Tibial nerve (tissue), 4 donors: ENCODE results near the gene WFDC12. TPM values are rescaled to one million over a fixed set of nuclear protein-coding genes. Genes with fewer than 3 reads are reported as not detected.

Experiments
- DNase-seq, 2 donors: peaks; one replicate each; pipeline ENCODE4 v3.0.0-alpha.2; 2019; ENCODE audit warnings: low spot score in 2 of 2
- H3K27ac ChIP-seq, 4 donors: fragments of 200-600 bp; sonication (generic) in 3 of 4; one replicate each; pipeline ENCODE4 v1.5.1; 2017 to 2019; ENCODE audit warnings: mild to moderate bottlenecking in 1 of 4
- H3K27me3 ChIP-seq, 2 donors: fragments of 200-600 bp; sonication (generic) in 1 of 2; one replicate each; pipeline versions ENCODE4 v1.5.1 to v1.6.0; 2017 to 2019
- H3K36me3 ChIP-seq, 3 donors: fragments of 200-600 bp; sonication (generic); one replicate each; pipeline ENCODE4 v1.5.1; 2018 to 2019
- H3K4me1 ChIP-seq, 4 donors: fragments of 200-600 bp; sonication (generic) in 3 of 4; one replicate each; pipeline ENCODE4 v1.5.1; 2017 to 2019
- H3K4me3 ChIP-seq, 4 donors: fragments of 200-600 bp; sonication (generic) in 3 of 4; one replicate each; pipeline ENCODE4 v1.5.1; 2017 to 2019; ENCODE audit warnings: mild to moderate bottlenecking in 1 of 4, moderate library complexity in 1 of 4
- H3K9me3 ChIP-seq, 4 donors: fragments of 200-600 bp; sonication (generic) in 3 of 4; one replicate each; pipeline ENCODE4 v1.5.1; 2017 to 2019
- CTCF ChIP-seq, 5 experiments: fragments of 200-600 bp in 3 of 5; fragments of 450-650 bp in 2 of 5; sonication (generic) in 3 of 5; IDR thresholded peaks; one replicate each; pipeline ENCODE4 v1.5.1; 2016 to 2019; ENCODE audit warnings: antibody characterized with exemption in 5 of 5, mild to moderate bottlenecking in 3 of 5, moderate library complexity in 2 of 5
- EP300 ChIP-seq, 2 donors: sonication (generic); formaldehyde crosslinking; IDR thresholded peaks; one replicate each; pipeline ENCODE4 v1.6.1; 2017; ENCODE audit warnings: antibody characterized with exemption in 2 of 2, mild to moderate bottlenecking in 1 of 2
- POLR2A ChIP-seq, 2 donors: fragments of 450-650 bp; IDR thresholded peaks; one replicate each; pipeline ENCODE4 v1.6.1; 2017; ENCODE audit warnings: antibody characterized with exemption in 2 of 2, mild to moderate bottlenecking in 2 of 2, moderate library complexity in 2 of 2
- WGBS, 2 donors: methylation state at CpG; one replicate each; pipeline ENCODE4 v1.1.5; 2018; 5-methylcytosine and 5-hydroxymethylcytosine counted together
- total RNA-seq, 4 donors: library from RNA; depleted of rRNA; stranded (reverse); fragments of >200 nt; gene quantifications; one replicate each; pipeline ENCODE4 v1.1.0, GENCODE V29; 2016

The WFDC12 gene
- not detected for total RNA-seq

- 85 to 88% methylated on average over 6 of the region's 6 CpGs for WGBS, 2 donors
- Histone ChIP-seq H3K4me1 (no peaks in the 10 kb centered on the region), H3K36me3 (no peaks in the 10 kb centered on the region), H3K9me3 (no peaks in the 10 kb centered on the region), H3K4me3 (no peak within 1 kb of the TSS), H3K27me3 (peaks cover 0 to 10% of the 10 kb centered on the region in 2 donors), H3K27ac (no peak within 1 kb of the TSS)
- no peak for DNase-seq
- no peak for TF ChIP-seq EP300 (IDR thresholded peaks at IDR 0.05)
- TF ChIP-seq POLR2A (IDR thresholded peaks at IDR 0.05), result no peak
- no peak for TF ChIP-seq CTCF (IDR thresholded peaks at IDR 0.05)
Measured at GRCh38 chr20:45124365-45124764, at the start of gene WFDC12. WFDC12 (minus strand) TSS chr20:45124465; CDS start chr20:45124447, 18 bp downstream.

DNA sequence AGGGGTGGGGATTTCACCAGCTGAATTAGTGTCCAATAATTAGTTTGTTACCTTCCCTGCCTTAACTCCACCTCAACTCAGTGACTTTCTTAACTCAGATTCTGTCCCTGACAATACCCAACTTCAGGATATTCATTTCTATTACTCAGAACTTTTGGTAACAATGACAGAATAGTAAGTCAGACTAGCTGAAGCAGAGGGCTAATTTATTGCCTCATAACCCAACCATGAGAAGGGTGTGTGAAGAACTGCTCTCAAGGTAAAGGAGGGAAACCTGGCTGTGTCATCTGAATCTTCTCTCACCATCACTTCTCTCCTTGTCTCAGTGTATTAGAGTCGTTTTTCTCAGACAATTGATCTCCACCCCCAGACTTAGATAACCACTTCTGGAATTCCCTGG, 49.3 kb upstream of the WFDC12 start:
- 32 to 44% methylated on average over 1 of the region's 1 CpG for WGBS, 2 donors
- DNase-seq, result no peak
- TF ChIP-seq EP300 (IDR thresholded peaks at IDR 0.05) (no peak), CTCF (IDR thresholded peaks at IDR 0.05) (no peak), POLR2A (IDR thresholded peaks at IDR 0.05) (no peak)
- H3K9me3 ChIP-seq, result peaks cover 0 to 12% (median 0%) of the 10 kb centered on the region in 4 donors
- no peaks in the 10 kb centered on the region for H3K4me1 ChIP-seq
- H3K36me3 ChIP-seq, result no peaks in the 10 kb centered on the region
- H3K4me3 ChIP-seq, result no peak overlapping the region
- H3K27me3 ChIP-seq, result no peaks in the 10 kb centered on the region
- no peak overlapping the region for H3K27ac ChIP-seq

DNA sequence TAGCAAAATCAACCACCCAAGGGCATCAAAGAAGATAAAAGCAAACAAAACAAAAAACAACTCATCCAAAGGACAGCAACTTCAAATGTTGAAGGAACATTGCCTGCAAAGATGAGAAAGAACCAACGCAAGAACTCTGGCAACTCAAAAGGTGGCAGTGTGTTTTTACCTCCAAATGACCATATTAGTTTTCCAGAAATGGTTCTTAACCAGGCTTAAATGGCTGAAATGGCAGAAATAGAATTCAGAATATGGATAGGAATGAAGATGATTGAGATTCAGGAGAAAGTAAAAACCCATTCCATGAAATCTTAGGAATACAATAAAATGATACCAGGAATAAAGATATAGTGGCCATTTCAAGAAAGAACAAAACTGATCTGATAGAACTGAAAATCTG, 40.6 kb upstream of the WFDC12 start:
- no peaks in the 10 kb centered on the region for H3K4me1 ChIP-seq
- DNase-seq, result no peak
- no peak overlapping the region for H3K27ac ChIP-seq
- TF ChIP-seq POLR2A (IDR thresholded peaks at IDR 0.05) (no peak), EP300 (IDR thresholded peaks at IDR 0.05) (no peak), CTCF (IDR thresholded peaks at IDR 0.05) (no peak)
- 83 to 91% methylated on average over 1 of the region's 1 CpG for WGBS, 2 donors
- H3K9me3 ChIP-seq, result peaks cover 0 to 58% (median 2%) of the 10 kb centered on the region in 4 donors
- no peaks in the 10 kb centered on the region for H3K27me3 ChIP-seq
- no peaks in the 10 kb centered on the region for H3K36me3 ChIP-seq
- H3K4me3 ChIP-seq, result no peak overlapping the region

DNA sequence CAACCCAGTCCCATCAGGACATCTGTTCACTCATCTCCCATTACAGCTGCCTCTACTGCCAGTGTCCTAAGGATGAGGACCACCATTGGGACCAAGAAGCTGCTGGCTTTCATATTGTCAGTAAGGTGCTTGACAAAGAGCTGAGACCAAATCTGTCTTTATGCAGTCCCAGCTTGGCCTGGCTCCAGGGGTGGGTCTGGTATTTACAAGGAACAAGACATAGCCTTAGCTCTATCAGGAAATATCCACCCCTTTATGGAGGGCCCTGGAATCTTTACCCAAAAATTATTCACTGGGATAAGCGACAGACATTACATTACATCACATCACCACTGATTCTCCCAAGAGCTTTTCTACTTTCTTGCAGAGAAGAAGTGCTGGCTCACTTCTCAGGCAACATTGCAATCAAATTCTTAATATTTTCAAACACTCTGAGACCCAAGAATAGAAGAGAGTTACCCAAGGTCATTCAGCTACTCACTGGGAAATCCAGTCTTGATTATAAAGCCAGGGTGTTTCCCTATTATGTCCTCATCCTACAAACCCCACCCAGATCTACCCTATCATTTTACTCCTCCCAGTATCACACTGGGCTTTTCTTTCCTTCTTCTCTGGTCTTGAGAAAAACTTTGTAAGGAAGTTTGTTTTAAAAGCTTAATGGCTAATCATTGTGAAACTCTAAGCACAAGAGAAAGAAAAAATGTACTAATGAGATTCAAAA, 39.0 kb upstream of the WFDC12 start:
- no peak for DNase-seq
- Histone ChIP-seq H3K4me1 (no peaks in the 10 kb centered on the region), H3K27me3 (no peaks in the 10 kb centered on the region), H3K36me3 (no peaks in the 10 kb centered on the region), H3K27ac (no peak overlapping the region), H3K9me3 (peaks cover 0 to 66% (median 3%) of the 10 kb centered on the region in 4 donors), H3K4me3 (no peak overlapping the region)
- 71 to 72% methylated on average over 1 of the region's 1 CpG for WGBS, 2 donors
- TF ChIP-seq EP300 (IDR thresholded peaks at IDR 0.05) (no peak), CTCF (IDR thresholded peaks at IDR 0.05) (no peak), POLR2A (IDR thresholded peaks at IDR 0.05) (no peak)

GRCh38 chr20:45157962-45158361, 33.7 kb upstream of the WFDC12 start:
- Histone ChIP-seq H3K36me3 (no peaks in the 10 kb centered on the region), H3K27ac (no peak overlapping the region), H3K4me1 (peaks cover 0 to 8% (median 0%) of the 10 kb centered on the region in 4 donors), H3K27me3 (no peaks in the 10 kb centered on the region), H3K4me3 (no peak overlapping the region), H3K9me3 (peaks cover 0 to 45% (median 3%) of the 10 kb centered on the region in 4 donors)
- whole genome bisulfite sequencing, 2 donors, result 19% methylated on average over 1 of the region's 1 CpG
- no peak for TF ChIP-seq POLR2A (IDR thresholded peaks at IDR 0.05)
- DNase-seq, result no peak
